Measurements from ENCODE around the gene DLGAP1.
A peak's percentile ranks its signal among the peaks of the same experiment; 100 is the strongest.
"Not testable (repeated sequence)": the region's sequence is repeated elsewhere in the genome, so short reads cannot be mapped to it uniquely, and the experiment has no call there.

DLGAP1 gene

DNA sequence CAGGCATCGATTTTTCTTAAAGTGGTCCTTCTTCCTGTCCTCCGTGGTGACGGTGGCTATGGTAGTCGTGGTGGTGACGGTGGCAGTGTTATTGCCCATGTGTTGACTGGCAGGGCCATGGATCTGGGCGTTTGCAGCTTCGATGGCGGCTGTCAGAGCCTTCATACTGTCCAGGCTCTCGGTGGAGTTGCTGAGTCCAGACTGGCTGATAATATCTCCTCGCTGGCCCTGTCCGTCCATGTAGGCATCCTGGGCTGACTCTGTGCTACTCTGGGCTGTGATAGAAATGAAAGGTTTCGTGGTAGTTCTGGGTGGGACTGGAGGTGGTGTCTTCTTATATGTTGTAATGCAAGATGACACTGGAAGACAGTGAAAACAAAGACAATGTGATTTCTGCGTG, 873.2 kb downstream of the DLGAP1 start:
- Histone ChIP-seq H2BK5ac (ENCODE audit: low read length) (no peak overlapping the region), H2BK120ac (ENCODE audit: low read depth, low read length) (no peak overlapping the region), H3K27ac (replicated peaks; ENCODE audit: low read length) (no peak overlapping the region), H3K4ac (ENCODE audit: low read length) (no peak overlapping the region), H3K4me1 (ENCODE audit: control insufficient read depth in 2 of 2, insufficient read depth in 1 of 2, low read depth in 1 of 2, low read length in 2 of 2) (no peaks in the 10 kb centered on the region), H3K18ac (ENCODE audit: low read length) (no peak overlapping the region), H3K14ac (ENCODE audit: low read length) (no peak overlapping the region), H3K9ac (ENCODE audit: low read depth, low read length, poor library complexity) (no peak overlapping the region), H2BK15ac (ENCODE audit: low read length) (no peak overlapping the region), H3K4me3 (ENCODE audit: low read length in 2 of 2) (no peak overlapping the region), H2AFZ (ENCODE audit: low read length) (no peak overlapping the region), H3K23ac (ENCODE audit: low read depth, low read length, poor library complexity) (no peak overlapping the region), H2BK12ac (ENCODE audit: low read length) (no peak overlapping the region), H3K4me2 (ENCODE audit: insufficient read depth, low read length, poor library complexity, severe bottlenecking) (no peak overlapping the region), H3K27me3 (ENCODE audit: control insufficient read depth in 3 of 3, insufficient read depth in 3 of 3, low read depth in 1 of 3, low read length in 3 of 3) (no peaks in the 10 kb centered on the region), H3K79me1 (ENCODE audit: low read depth, low read length) (no peaks in the 10 kb centered on the region), H3K36me3 (replicated peaks in 1 of 2; ENCODE audit: control insufficient read depth in 2 of 2, insufficient read depth in 2 of 2, low read length in 2 of 2) (no peaks in the 10 kb centered on the region), H2AK5ac (ENCODE audit: low read depth, low read length) (no peak overlapping the region), H4K91ac (ENCODE audit: low read depth, low read length, poor library complexity) (no peak overlapping the region), H3K9me3 (replicated peaks in 1 of 2; ENCODE audit: control insufficient read depth in 2 of 2, insufficient read depth in 1 of 2, low read depth in 1 of 2, low read length in 2 of 2) (no peaks in the 10 kb centered on the region), H4K8ac (ENCODE audit: low read depth, low read length) (no peak overlapping the region)
- no CpG with 5 or more reads among the region's 13 CpGs for WGBS, 2 donors (ENCODE audit: extremely low coverage in 2 of 2, insufficient read length in 2 of 2, insufficient replicate concordance in 1 of 2)
- DNase-seq (ENCODE audit: low spot score): no peak

GRCh38 chr18:3580523-3581025, 874.5 kb downstream of the DLGAP1 start:
- H3K27ac ChIP-seq (replicated peaks; ENCODE audit: low read length); H3K4me1 ChIP-seq (ENCODE audit: control insufficient read depth in 2 of 2, insufficient read depth in 1 of 2, low read depth in 1 of 2, low read length in 2 of 2); H3K14ac ChIP-seq (ENCODE audit: low read length); H2BK15ac ChIP-seq (ENCODE audit: low read length); H4K91ac ChIP-seq (ENCODE audit: low read depth, low read length, poor library complexity); H3K4me2 ChIP-seq (ENCODE audit: insufficient read depth, low read length, poor library complexity, severe bottlenecking); H2AK5ac ChIP-seq (ENCODE audit: low read depth, low read length); H3K9me3 ChIP-seq (replicated peaks in 1 of 2; ENCODE audit: control insufficient read depth in 2 of 2, insufficient read depth in 1 of 2, low read depth in 1 of 2, low read length in 2 of 2); H3K79me1 ChIP-seq (ENCODE audit: low read depth, low read length); H3K9ac ChIP-seq (ENCODE audit: low read depth, low read length, poor library complexity); H3K4ac ChIP-seq (ENCODE audit: low read length); H4K8ac ChIP-seq (ENCODE audit: low read depth, low read length); H3K23ac ChIP-seq (ENCODE audit: low read depth, low read length, poor library complexity); H2BK5ac ChIP-seq (ENCODE audit: low read length); H3K36me3 ChIP-seq (replicated peaks in 1 of 2; ENCODE audit: control insufficient read depth in 2 of 2, insufficient read depth in 2 of 2, low read length in 2 of 2); H3K27me3 ChIP-seq (ENCODE audit: control insufficient read depth in 3 of 3, insufficient read depth in 3 of 3, low read depth in 1 of 3, low read length in 3 of 3); H2AFZ ChIP-seq (ENCODE audit: low read length); H2BK120ac ChIP-seq (ENCODE audit: low read depth, low read length); H3K4me3 ChIP-seq (ENCODE audit: low read length in 2 of 2); H2BK12ac ChIP-seq (ENCODE audit: low read length); DNase-seq (ENCODE audit: low spot score): not testable (repeated sequence)
- WGBS, 2 donors (ENCODE audit: extremely low coverage in 2 of 2, insufficient read length in 2 of 2, insufficient replicate concordance in 1 of 2): no CpG with 5 or more reads among the region's 22 CpGs
- peak overlapping the region; percentile 69 for H3K18ac ChIP-seq (ENCODE audit: low read length)

DNA sequence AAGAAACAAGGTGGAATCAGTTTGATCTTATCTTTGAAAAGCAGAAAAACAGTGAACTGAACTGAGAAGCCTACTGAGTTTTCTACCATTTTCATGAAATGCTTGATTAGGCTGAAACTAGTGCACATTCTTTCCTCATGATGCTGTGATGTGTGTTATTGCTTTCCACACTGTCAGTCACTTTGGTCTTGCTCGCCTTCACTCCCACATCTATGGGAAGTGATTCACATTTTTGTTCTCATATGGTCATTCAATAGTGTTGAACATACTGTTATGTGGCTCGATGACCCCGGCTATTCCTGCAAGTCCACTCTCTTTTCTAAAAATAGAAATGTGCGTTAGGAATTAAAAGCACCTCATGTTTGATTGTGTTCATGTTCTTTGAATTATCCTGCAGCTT, 875.4 kb downstream of the DLGAP1 start:
- no peaks in the 10 kb centered on the region for H3K27me3 ChIP-seq (ENCODE audit: control insufficient read depth in 3 of 3, insufficient read depth in 3 of 3, low read depth in 1 of 3, low read length in 3 of 3)
- H3K4me1 ChIP-seq (ENCODE audit: control insufficient read depth in 2 of 2, insufficient read depth in 1 of 2, low read depth in 1 of 2, low read length in 2 of 2): no peaks in the 10 kb centered on the region
- no peak overlapping the region for H2BK5ac ChIP-seq (ENCODE audit: low read length)
- H2AK5ac ChIP-seq (ENCODE audit: low read depth, low read length): no peak overlapping the region
- no peak overlapping the region for H3K4me2 ChIP-seq (ENCODE audit: insufficient read depth, low read length, poor library complexity, severe bottlenecking)
- no peak overlapping the region for H3K27ac ChIP-seq (replicated peaks; ENCODE audit: low read length)
- no peak overlapping the region for H3K4me3 ChIP-seq (ENCODE audit: low read length in 2 of 2)
- H2BK12ac ChIP-seq (ENCODE audit: low read length): no peak overlapping the region
- no peak overlapping the region for H2BK120ac ChIP-seq (ENCODE audit: low read depth, low read length)
- no peak overlapping the region for H3K18ac ChIP-seq (ENCODE audit: low read length)
- DNase-seq (ENCODE audit: low spot score): no peak
- no peaks in the 10 kb centered on the region for H3K36me3 ChIP-seq (replicated peaks in 1 of 2; ENCODE audit: control insufficient read depth in 2 of 2, insufficient read depth in 2 of 2, low read length in 2 of 2)
- no peak overlapping the region for H4K8ac ChIP-seq (ENCODE audit: low read depth, low read length)
- H3K9ac ChIP-seq (ENCODE audit: low read depth, low read length, poor library complexity): peak overlapping the region; percentile 24
- H4K91ac ChIP-seq (ENCODE audit: low read depth, low read length, poor library complexity): no peak overlapping the region
- no peaks in the 10 kb centered on the region for H3K9me3 ChIP-seq (replicated peaks in 1 of 2; ENCODE audit: control insufficient read depth in 2 of 2, insufficient read depth in 1 of 2, low read depth in 1 of 2, low read length in 2 of 2)
- H3K79me1 ChIP-seq (ENCODE audit: low read depth, low read length): no peaks in the 10 kb centered on the region
- H3K23ac ChIP-seq (ENCODE audit: low read depth, low read length, poor library complexity): no peak overlapping the region
- no peak overlapping the region for H3K14ac ChIP-seq (ENCODE audit: low read length)
- H3K4ac ChIP-seq (ENCODE audit: low read length): no peak overlapping the region
- WGBS, 2 donors (ENCODE audit: extremely low coverage in 2 of 2, insufficient read length in 2 of 2, insufficient replicate concordance in 1 of 2): no CpG with 5 or more reads among the region's 4 CpGs
- H2BK15ac ChIP-seq (ENCODE audit: low read length): no peak overlapping the region
- H2AFZ ChIP-seq (ENCODE audit: low read length): no peak overlapping the region

DNA sequence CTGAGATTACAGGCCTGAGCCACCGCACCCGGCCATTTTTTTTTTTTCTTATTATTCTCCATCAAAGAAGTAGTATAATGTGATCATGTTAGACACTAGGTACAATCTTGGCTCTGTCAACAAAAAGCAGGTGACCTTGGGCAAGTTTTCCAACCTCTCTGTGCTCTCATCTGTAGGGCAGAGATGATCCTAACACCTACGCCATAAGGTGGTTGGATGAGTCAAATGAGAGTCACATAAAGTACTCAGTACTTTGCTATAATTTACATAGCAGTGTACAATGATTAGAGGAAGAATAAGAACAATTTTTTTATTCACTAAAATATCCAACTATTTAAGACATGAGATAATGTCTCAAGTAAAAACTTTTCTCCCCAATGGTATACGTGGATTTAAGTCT, 876.5 kb downstream of the DLGAP1 start:
- no peak overlapping the region for H2BK12ac ChIP-seq (ENCODE audit: low read length)
- no peak overlapping the region for H3K27ac ChIP-seq (replicated peaks; ENCODE audit: low read length)
- H3K4me1 ChIP-seq (ENCODE audit: control insufficient read depth in 2 of 2, insufficient read depth in 1 of 2, low read depth in 1 of 2, low read length in 2 of 2): no peaks in the 10 kb centered on the region
- no peak overlapping the region for H3K23ac ChIP-seq (ENCODE audit: low read depth, low read length, poor library complexity)
- no peak overlapping the region for H3K18ac ChIP-seq (ENCODE audit: low read length)
- H2BK5ac ChIP-seq (ENCODE audit: low read length): no peak overlapping the region
- no peak overlapping the region for H4K8ac ChIP-seq (ENCODE audit: low read depth, low read length)
- no peak overlapping the region for H3K9ac ChIP-seq (ENCODE audit: low read depth, low read length, poor library complexity)
- no peak overlapping the region for H3K4me2 ChIP-seq (ENCODE audit: insufficient read depth, low read length, poor library complexity, severe bottlenecking)
- no peaks in the 10 kb centered on the region for H3K36me3 ChIP-seq (replicated peaks in 1 of 2; ENCODE audit: control insufficient read depth in 2 of 2, insufficient read depth in 2 of 2, low read length in 2 of 2)
- no peak overlapping the region for H2BK120ac ChIP-seq (ENCODE audit: low read depth, low read length)
- DNase-seq (ENCODE audit: low spot score): no peak
- no peak overlapping the region for H2AK5ac ChIP-seq (ENCODE audit: low read depth, low read length)
- WGBS, 2 donors (ENCODE audit: extremely low coverage in 2 of 2, insufficient read length in 2 of 2, insufficient replicate concordance in 1 of 2): no CpG with 5 or more reads among the region's 4 CpGs
- no peak overlapping the region for H3K4ac ChIP-seq (ENCODE audit: low read length)
- H2BK15ac ChIP-seq (ENCODE audit: low read length): no peak overlapping the region
- no peaks in the 10 kb centered on the region for H3K9me3 ChIP-seq (replicated peaks in 1 of 2; ENCODE audit: control insufficient read depth in 2 of 2, insufficient read depth in 1 of 2, low read depth in 1 of 2, low read length in 2 of 2)
- no peak overlapping the region for H4K91ac ChIP-seq (ENCODE audit: low read depth, low read length, poor library complexity)
- H3K4me3 ChIP-seq (ENCODE audit: low read length in 2 of 2): no peak overlapping the region
- no peak overlapping the region for H3K14ac ChIP-seq (ENCODE audit: low read length)
- no peak overlapping the region for H2AFZ ChIP-seq (ENCODE audit: low read length)
- no peaks in the 10 kb centered on the region for H3K27me3 ChIP-seq (ENCODE audit: control insufficient read depth in 3 of 3, insufficient read depth in 3 of 3, low read depth in 1 of 3, low read length in 3 of 3)
- H3K79me1 ChIP-seq (ENCODE audit: low read depth, low read length): no peaks in the 10 kb centered on the region

Measured in neuronal stem cell (in vitro differentiated cells).